ENCODE data around the gene FGGY. TPM values are rescaled to one million over a fixed set of nuclear protein-coding genes. Genes with fewer than 3 reads are reported as not detected.

FGGY gene
- total RNA-seq, 1 experiment from 2014 or later, result 12.0 TPM

DNA sequence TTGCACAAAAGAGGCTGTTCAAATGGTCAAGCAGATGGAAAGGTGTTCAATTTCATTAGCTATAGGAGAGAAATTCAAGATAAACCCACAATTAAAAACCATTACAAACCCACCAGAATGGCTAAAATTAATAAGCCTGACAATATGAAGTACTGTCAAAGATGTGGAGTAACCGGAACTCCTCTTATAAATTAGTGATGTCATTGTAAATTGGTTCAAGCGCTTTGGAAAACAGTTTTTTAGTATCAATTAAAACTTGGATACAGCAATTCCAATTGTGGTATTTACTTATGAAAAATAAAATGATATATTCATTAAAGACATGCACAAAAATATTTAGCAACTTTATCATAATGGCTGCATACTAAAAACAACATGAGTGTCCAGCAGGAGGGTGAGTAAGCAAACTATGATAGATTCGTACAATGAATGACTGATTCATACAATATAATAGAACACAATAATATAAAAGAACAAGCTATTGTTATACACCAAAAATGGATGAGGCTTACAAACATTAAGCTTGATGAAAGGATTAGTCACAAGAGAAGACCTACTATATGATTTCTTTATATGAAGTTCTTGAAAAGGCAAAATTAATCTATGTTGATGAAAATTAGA, 38.4 kb upstream of the FGGY start (continued):
- TF ChIP-seq, protein P1, sequence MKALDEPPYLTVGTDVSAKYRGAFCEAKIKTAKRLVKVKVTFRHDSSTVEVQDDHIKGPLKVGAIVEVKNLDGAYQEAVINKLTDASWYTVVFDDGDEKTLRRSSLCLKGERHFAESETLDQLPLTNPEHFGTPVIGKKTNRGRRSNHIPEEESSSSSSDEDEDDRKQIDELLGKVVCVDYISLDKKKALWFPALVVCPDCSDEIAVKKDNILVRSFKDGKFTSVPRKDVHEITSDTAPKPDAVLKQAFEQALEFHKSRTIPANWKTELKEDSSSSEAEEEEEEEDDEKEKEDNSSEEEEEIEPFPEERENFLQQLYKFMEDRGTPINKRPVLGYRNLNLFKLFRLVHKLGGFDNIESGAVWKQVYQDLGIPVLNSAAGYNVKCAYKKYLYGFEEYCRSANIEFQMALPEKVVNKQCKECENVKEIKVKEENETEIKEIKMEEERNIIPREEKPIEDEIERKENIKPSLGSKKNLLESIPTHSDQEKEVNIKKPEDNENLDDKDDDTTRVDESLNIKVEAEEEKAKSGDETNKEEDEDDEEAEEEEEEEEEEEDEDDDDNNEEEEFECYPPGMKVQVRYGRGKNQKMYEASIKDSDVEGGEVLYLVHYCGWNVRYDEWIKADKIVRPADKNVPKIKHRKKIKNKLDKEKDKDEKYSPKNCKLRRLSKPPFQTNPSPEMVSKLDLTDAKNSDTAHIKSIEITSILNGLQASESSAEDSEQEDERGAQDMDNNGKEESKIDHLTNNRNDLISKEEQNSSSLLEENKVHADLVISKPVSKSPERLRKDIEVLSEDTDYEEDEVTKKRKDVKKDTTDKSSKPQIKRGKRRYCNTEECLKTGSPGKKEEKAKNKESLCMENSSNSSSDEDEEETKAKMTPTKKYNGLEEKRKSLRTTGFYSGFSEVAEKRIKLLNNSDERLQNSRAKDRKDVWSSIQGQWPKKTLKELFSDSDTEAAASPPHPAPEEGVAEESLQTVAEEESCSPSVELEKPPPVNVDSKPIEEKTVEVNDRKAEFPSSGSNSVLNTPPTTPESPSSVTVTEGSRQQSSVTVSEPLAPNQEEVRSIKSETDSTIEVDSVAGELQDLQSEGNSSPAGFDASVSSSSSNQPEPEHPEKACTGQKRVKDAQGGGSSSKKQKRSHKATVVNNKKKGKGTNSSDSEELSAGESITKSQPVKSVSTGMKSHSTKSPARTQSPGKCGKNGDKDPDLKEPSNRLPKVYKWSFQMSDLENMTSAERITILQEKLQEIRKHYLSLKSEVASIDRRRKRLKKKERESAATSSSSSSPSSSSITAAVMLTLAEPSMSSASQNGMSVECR (CRISPR knock-in tag; IDR thresholded peaks at IDR 0.05; ENCODE audit: borderline replicate concordance), result no peak
- TF ChIP-seq PRRX2 (CRISPR knock-in tag; IDR thresholded peaks at IDR 0.05) (no peak), ZNF121 (CRISPR knock-in tag; IDR thresholded peaks at IDR 0.05) (no peak), ZNF232 (CRISPR knock-in tag; IDR thresholded peaks at IDR 0.05) (no peak), SMAD3 (CRISPR knock-in tag; IDR thresholded peaks at IDR 0.05; ENCODE audit: borderline replicate concordance) (no peak), FOXJ3 (CRISPR knock-in tag; IDR thresholded peaks at IDR 0.05; ENCODE audit: borderline replicate concordance) (no peak), ZNF138 (CRISPR knock-in tag; conservative IDR thresholded peaks at IDR 0.05) (no peak)
- TF ChIP-seq, protein P2, sequence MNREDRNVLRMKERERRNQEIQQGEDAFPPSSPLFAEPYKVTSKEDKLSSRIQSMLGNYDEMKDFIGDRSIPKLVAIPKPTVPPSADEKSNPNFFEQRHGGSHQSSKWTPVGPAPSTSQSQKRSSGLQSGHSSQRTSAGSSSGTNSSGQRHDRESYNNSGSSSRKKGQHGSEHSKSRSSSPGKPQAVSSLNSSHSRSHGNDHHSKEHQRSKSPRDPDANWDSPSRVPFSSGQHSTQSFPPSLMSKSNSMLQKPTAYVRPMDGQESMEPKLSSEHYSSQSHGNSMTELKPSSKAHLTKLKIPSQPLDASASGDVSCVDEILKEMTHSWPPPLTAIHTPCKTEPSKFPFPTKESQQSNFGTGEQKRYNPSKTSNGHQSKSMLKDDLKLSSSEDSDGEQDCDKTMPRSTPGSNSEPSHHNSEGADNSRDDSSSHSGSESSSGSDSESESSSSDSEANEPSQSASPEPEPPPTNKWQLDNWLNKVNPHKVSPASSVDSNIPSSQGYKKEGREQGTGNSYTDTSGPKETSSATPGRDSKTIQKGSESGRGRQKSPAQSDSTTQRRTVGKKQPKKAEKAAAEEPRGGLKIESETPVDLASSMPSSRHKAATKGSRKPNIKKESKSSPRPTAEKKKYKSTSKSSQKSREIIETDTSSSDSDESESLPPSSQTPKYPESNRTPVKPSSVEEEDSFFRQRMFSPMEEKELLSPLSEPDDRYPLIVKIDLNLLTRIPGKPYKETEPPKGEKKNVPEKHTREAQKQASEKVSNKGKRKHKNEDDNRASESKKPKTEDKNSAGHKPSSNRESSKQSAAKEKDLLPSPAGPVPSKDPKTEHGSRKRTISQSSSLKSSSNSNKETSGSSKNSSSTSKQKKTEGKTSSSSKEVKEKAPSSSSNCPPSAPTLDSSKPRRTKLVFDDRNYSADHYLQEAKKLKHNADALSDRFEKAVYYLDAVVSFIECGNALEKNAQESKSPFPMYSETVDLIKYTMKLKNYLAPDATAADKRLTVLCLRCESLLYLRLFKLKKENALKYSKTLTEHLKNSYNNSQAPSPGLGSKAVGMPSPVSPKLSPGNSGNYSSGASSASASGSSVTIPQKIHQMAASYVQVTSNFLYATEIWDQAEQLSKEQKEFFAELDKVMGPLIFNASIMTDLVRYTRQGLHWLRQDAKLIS (CRISPR knock-in tag; IDR thresholded peaks at IDR 0.05; ENCODE audit: borderline replicate concordance), result no peak
- TF ChIP-seq, protein P3, sequence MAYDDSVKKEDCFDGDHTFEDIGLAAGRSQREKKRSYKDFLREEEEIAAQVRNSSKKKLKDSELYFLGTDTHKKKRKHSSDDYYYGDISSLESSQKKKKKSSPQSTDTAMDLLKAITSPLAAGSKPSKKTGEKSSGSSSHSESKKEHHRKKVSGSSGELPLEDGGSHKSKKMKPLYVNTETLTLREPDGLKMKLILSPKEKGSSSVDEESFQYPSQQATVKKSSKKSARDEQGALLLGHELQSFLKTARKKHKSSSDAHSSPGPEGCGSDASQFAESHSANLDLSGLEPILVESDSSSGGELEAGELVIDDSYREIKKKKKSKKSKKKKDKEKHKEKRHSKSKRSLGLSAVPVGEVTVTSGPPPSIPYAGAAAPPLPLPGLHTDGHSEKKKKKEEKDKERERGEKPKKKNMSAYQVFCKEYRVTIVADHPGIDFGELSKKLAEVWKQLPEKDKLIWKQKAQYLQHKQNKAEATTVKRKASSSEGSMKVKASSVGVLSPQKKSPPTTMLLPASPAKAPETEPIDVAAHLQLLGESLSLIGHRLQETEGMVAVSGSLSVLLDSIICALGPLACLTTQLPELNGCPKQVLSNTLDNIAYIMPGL (CRISPR knock-in tag; IDR thresholded peaks at IDR 0.05), result no peak
- TF ChIP-seq, protein P4, sequence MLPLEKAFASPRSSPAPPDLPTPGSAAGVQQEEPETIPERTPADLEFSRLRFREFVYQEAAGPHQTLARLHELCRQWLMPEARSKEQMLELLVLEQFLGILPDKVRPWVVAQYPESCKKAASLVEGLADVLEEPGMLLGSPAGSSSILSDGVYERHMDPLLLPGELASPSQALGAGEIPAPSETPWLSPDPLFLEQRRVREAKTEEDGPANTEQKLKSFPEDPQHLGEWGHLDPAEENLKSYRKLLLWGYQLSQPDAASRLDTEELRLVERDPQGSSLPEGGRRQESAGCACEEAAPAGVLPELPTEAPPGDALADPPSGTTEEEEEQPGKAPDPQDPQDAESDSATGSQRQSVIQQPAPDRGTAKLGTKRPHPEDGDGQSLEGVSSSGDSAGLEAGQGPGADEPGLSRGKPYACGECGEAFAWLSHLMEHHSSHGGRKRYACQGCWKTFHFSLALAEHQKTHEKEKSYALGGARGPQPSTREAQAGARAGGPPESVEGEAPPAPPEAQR (CRISPR knock-in tag; IDR thresholded peaks at IDR 0.05), result no peak

DNA sequence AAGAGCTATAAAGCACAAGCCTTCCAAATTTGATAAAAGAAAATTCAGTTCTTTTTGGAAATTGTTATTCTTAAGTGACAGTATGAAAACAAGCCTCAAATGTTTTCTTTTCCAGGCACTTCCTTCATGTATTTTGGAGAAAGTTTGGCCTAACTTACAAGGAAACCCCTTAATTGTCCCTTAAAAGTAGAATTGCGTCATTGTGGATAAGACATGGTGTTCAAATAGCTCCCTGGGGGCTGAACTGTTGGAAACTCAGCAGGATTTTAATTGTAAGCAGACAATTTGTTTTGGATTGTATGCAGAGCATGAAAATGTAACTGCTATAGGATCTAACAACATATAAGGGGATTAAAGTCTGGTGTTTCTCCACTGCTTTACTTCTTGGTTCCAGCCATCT, 35.4 kb upstream of the FGGY start:
- H3K27me3 Mint-ChIP-seq (ENCODE audit: low read depth), result no peaks in the 10 kb centered on the region
- no peak overlapping the region for H3K4me3 Mint-ChIP-seq
- ChIA-PET CTCF (no interaction called here), POLR2A (no interaction called here)
- peaks cover 8% of the 10 kb centered on the region for H3K9me3 Mint-ChIP-seq
- no peak for ATAC-seq
- no peaks in the 10 kb centered on the region for H3K36me3 Mint-ChIP-seq
- DNase-seq (ENCODE audit: low spot score), result no peak
- H3K4me1 Mint-ChIP-seq, result peaks cover 17% of the 10 kb centered on the region
- H3K27ac Mint-ChIP-seq, result no peak overlapping the region
- TF ChIP-seq ESRRA (CRISPR knock-in tag; IDR thresholded peaks at IDR 0.05; ENCODE audit: borderline replicate concordance) (no peak), SOX15 (CRISPR knock-in tag; IDR thresholded peaks at IDR 0.05) (no peak), GRHL2 (CRISPR knock-in tag; IDR thresholded peaks at IDR 0.05; ENCODE audit: insufficient replicate concordance, severe bottlenecking) (no peak), NFE2L1 (CRISPR knock-in tag; IDR thresholded peaks at IDR 0.05) (no peak)
- TF ChIP-seq, protein P5, sequence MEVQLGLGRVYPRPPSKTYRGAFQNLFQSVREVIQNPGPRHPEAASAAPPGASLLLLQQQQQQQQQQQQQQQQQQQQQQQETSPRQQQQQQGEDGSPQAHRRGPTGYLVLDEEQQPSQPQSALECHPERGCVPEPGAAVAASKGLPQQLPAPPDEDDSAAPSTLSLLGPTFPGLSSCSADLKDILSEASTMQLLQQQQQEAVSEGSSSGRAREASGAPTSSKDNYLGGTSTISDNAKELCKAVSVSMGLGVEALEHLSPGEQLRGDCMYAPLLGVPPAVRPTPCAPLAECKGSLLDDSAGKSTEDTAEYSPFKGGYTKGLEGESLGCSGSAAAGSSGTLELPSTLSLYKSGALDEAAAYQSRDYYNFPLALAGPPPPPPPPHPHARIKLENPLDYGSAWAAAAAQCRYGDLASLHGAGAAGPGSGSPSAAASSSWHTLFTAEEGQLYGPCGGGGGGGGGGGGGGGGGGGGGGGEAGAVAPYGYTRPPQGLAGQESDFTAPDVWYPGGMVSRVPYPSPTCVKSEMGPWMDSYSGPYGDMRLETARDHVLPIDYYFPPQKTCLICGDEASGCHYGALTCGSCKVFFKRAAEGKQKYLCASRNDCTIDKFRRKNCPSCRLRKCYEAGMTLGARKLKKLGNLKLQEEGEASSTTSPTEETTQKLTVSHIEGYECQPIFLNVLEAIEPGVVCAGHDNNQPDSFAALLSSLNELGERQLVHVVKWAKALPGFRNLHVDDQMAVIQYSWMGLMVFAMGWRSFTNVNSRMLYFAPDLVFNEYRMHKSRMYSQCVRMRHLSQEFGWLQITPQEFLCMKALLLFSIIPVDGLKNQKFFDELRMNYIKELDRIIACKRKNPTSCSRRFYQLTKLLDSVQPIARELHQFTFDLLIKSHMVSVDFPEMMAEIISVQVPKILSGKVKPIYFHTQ (CRISPR knock-in tag; IDR thresholded peaks at IDR 0.05), result no peak
- TF ChIP-seq, protein P6, sequence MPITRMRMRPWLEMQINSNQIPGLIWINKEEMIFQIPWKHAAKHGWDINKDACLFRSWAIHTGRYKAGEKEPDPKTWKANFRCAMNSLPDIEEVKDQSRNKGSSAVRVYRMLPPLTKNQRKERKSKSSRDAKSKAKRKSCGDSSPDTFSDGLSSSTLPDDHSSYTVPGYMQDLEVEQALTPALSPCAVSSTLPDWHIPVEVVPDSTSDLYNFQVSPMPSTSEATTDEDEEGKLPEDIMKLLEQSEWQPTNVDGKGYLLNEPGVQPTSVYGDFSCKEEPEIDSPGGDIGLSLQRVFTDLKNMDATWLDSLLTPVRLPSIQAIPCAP (CRISPR knock-in tag; IDR thresholded peaks at IDR 0.05), result no peak
- TF ChIP-seq, protein P7, sequence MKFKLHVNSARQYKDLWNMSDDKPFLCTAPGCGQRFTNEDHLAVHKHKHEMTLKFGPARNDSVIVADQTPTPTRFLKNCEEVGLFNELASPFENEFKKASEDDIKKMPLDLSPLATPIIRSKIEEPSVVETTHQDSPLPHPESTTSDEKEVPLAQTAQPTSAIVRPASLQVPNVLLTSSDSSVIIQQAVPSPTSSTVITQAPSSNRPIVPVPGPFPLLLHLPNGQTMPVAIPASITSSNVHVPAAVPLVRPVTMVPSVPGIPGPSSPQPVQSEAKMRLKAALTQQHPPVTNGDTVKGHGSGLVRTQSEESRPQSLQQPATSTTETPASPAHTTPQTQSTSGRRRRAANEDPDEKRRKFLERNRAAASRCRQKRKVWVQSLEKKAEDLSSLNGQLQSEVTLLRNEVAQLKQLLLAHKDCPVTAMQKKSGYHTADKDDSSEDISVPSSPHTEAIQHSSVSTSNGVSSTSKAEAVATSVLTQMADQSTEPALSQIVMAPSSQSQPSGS (CRISPR knock-in tag; IDR thresholded peaks at IDR 0.05; ENCODE audit: borderline replicate concordance, low read depth), result no peak
- TF ChIP-seq, protein P3 (CRISPR knock-in tag; IDR thresholded peaks at IDR 0.05), result no peak

All from WTC11 (cell line).